T-cell (primary cell): Measurements from ENCODE around the gene TMOD4. TPM values are rescaled to one million over a fixed set of nuclear protein-coding genes. Genes with fewer than 3 reads are reported as not detected.

Experiments used
- ATAC-seq, 4 experiments: fragments of 200-7000 bp in 3 of 4; fragments of 150-1000 bp in 1 of 4; cut with Tn5 transposase; replicated peaks in 1 of 4; 1 replicate in 3 of 4; 2 replicates in 1 of 4; pipeline ENCODE4 v1.10.0; 2021; ENCODE audit warnings: moderate library complexity in 3 of 4, mild to moderate bottlenecking in 2 of 4, moderate number of reproducible peaks in 1 of 4
- CTCF ChIA-PET, 2 donors: fragments of 300-600 bp; sonication (Branson Sonifier 250); formaldehyde crosslinking; loops; one replicate each; lab custom pipeline; 2022; ENCODE audit warnings: antibody characterized with exemption in 2 of 2; lab: Charles Lee
- POLR2A ChIA-PET, 2 donors: fragments of 300-600 bp; sonication (Branson Sonifier 250); formaldehyde crosslinking; loops; one replicate each; lab custom pipeline; 2022; ENCODE audit warnings: antibody characterized with exemption in 2 of 2; lab: Charles Lee
- DNase-seq, 35 experiments: peaks; one replicate each; pipeline versions ENCODE4 v3.0.0 to v3.0.0-alpha.2; 2013 to 2023
- H3K27ac ChIP-seq: one replicate; pipeline ENCODE4 v1.5.1; 2013; ENCODE audit warnings: low read length
- H3K27me3 ChIP-seq, 2 experiments: replicated peaks in 1 of 2; 1 replicate in 1 of 2; 2 replicates in 1 of 2; pipeline versions ENCODE4 v1.6.1 to v1.7.0; 2013; ENCODE audit warnings: low read length in 1 of 2, mixed read lengths in 1 of 2; ENCODE audit not compliant: control insufficient read depth in 2 of 2, insufficient read depth in 2 of 2; ENCODE audit errors: extremely low read depth in 1 of 2
- H3K36me3 ChIP-seq, 2 donors: 1 replicate in 1 of 2; 2 replicates in 1 of 2; pipeline versions ENCODE4 v1.6.1 to v1.7.0; 2013; ENCODE audit warnings: low read length in 1 of 2; ENCODE audit not compliant: control insufficient read depth in 2 of 2, insufficient read depth in 1 of 2; ENCODE audit errors: extremely low read depth in 1 of 2
- H3K4me1 ChIP-seq, 2 experiments: 1 replicate in 1 of 2; 2 replicates in 1 of 2; pipeline versions ENCODE4 v1.6.1 to v1.7.0; 2013; ENCODE audit warnings: low read length in 2 of 2, mixed read lengths in 1 of 2; ENCODE audit not compliant: insufficient read depth in 2 of 2, control insufficient read depth in 1 of 2; ENCODE audit errors: extremely low read depth in 1 of 2
- H3K4me3 ChIP-seq, 2 donors: 1 replicate in 1 of 2; 2 replicates in 1 of 2; pipeline versions ENCODE4 v1.5.1 to v1.7.0; 2013; ENCODE audit warnings: mild to moderate bottlenecking in 2 of 2, low read length in 1 of 2, moderate library complexity in 1 of 2; ENCODE audit not compliant: control insufficient read depth in 1 of 2; ENCODE audit errors: extremely low read depth in 1 of 2
- H3K9me3 ChIP-seq: 2 replicates; pipeline ENCODE4 v1.7.0; 2013
- H3K27ac Mint-ChIP-seq, 2 donors: one replicate each; pipeline ENCODE4 v1.8.0; 2020 to 2021; ENCODE audit warnings: mild to moderate bottlenecking in 2 of 2, mixed read lengths in 2 of 2
- H3K27me3 Mint-ChIP-seq, 2 donors: one replicate each; pipeline ENCODE4 v1.8.0; 2021 to 2022; ENCODE audit warnings: mixed read lengths in 2 of 2
- H3K36me3 Mint-ChIP-seq: one replicate; pipeline ENCODE4 v1.8.0; 2021; ENCODE audit warnings: mixed read lengths
- H3K4me1 Mint-ChIP-seq, 3 donors: one replicate each; pipeline ENCODE4 v1.8.0; 2020 to 2022; ENCODE audit warnings: mixed read lengths in 3 of 3, mild to moderate bottlenecking in 1 of 3
- H3K4me3 Mint-ChIP-seq, 3 donors: one replicate each; pipeline ENCODE4 v1.8.0; 2020 to 2022; ENCODE audit warnings: mild to moderate bottlenecking in 3 of 3, mixed read lengths in 3 of 3, moderate library complexity in 3 of 3
- H3K9me3 Mint-ChIP-seq, 3 donors: one replicate each; pipeline ENCODE4 v1.8.0; 2020 to 2022; ENCODE audit warnings: mixed read lengths in 3 of 3
- WGBS: methylation state at CpG from one replicate; pipeline ENCODE4 v1.1.5; 2013; ENCODE audit warnings: missing lambda C conversion rate; ENCODE audit not compliant: insufficient coverage; 5-methylcytosine and 5-hydroxymethylcytosine counted together
- total RNA-seq, 35 experiments: library from RNA in 6 of 35; stranded (reverse) in 6 of 35; fragments of 120-200 nt in 1 of 35; gene quantifications; one replicate each; pipeline versions ENCODE4 v1.2.1 to v1.2.4 and lab custom pipeline; 2013 to 2026

Gene TMOD4
- total RNA-seq, 5 donors from 2014 or later (not counting 1 experiment from before 2014, with no cell fraction given) = 1.9 to 6.2 (median 5.3) TPM

DNA sequence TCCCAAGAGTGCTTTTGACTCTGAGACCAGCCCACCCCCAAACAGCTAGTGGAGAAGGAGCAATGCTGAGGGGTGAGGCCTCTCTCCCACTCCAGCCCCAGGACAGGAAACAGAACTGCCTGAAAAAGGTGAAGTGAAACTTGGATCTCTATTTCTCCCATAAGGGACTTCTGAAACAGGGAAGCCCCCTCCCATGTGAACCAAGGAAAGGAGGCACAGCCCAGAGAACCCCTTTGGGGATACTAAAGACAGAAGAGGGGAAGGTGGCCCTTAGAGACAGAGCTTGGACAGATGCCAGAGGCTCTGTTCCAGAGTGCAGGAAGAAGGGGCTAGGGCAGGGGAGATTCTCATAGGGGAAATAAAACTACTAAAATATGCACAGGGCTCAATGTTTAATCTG lies 16.4 kb downstream of the TMOD4 start:
- ATAC-seq (no peak), DNase-seq (no peak)
- no peaks in the 10 kb centered on the region for H3K27me3 Mint-ChIP-seq
- Histone ChIP-seq H3K4me1 (peaks cover 42 to 58% of the 10 kb centered on the region in 2 experiments), H3K27me3 (no peaks in the 10 kb centered on the region), H3K4me3 (peak overlapping the region in 1 of 2 donors; percentile 25), H3K36me3 (peaks cover 0 to 37% of the 10 kb centered on the region in 2 donors), H3K9me3 (no peaks in the 10 kb centered on the region), H3K27ac (peak overlapping the region; percentile 48)
- CTCF ChIA-PET = interaction anchor here (1.4 to 3.4 kb wide), 3 partner anchors 60 to 135 kb away, joined by 3 to 29 read pairs (median 10); no protein-coding TSS in a partner anchor
- H3K36me3 Mint-ChIP-seq = peaks cover 30% of the 10 kb centered on the region
- H3K4me3 Mint-ChIP-seq = peak overlapping the region; percentile 61 to 100 (median 99)
- H3K9me3 Mint-ChIP-seq = no peaks in the 10 kb centered on the region
- peaks cover 62 to 83% (median 75%) of the 10 kb centered on the region in 3 donors for H3K4me1 Mint-ChIP-seq
- POLR2A ChIA-PET = no interaction called here
- H3K27ac Mint-ChIP-seq = peak overlapping the region; percentile 97 to 100

DNA sequence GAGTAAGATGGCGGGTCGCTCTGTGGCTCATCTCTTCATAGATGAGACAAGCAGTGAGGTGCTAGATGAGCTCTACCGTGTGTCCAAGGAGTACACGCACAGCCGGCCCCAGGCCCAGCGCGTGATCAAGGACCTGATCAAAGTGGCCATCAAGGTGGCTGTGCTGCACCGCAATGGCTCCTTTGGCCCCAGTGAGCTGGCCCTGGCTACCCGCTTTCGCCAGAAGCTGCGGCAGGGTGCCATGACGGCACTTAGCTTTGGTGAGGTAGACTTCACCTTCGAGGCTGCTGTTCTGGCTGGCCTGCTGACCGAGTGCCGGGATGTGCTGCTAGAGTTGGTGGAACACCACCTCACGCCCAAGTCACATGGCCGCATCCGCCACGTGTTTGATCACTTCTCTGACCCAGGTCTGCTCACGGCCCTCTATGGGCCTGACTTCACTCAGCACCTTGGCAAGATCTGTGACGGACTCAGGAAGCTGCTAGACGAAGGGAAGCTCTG lies 17.0 kb downstream of the TMOD4 start:
- Mint-ChIP-seq H3K27me3 (no peaks in the 10 kb centered on the region), H3K4me1 (peaks cover 59 to 78% (median 71%) of the 10 kb centered on the region in 3 donors), H3K27ac (peak overlapping the region; percentile 97 to 100), H3K36me3 (peaks cover 27% of the 10 kb centered on the region), H3K4me3 (peak overlapping the region; percentile 99 to 100 (median 100)), H3K9me3 (no peaks in the 10 kb centered on the region)
- no peaks in the 10 kb centered on the region for H3K9me3 ChIP-seq
- H3K4me1 ChIP-seq = peaks cover 39 to 58% of the 10 kb centered on the region in 2 experiments
- peak overlapping the region; percentile 48 for H3K27ac ChIP-seq
- CTCF ChIA-PET = interaction anchor here (1.4 to 3.4 kb wide), 3 partner anchors 59 to 134 kb away, joined by 3 to 29 read pairs (median 10); no protein-coding TSS in a partner anchor
- no peaks in the 10 kb centered on the region for H3K27me3 ChIP-seq
- POLR2A ChIA-PET = no interaction called here
- H3K36me3 ChIP-seq = peaks cover 0 to 37% of the 10 kb centered on the region in 2 donors
- DNase-seq (no peak), ATAC-seq (no peak)
- H3K4me3 ChIP-seq = peak overlapping the region; percentile 25 to 89
- 91% methylated on average over 17 of the region's 22 CpGs for WGBS

DNA sequence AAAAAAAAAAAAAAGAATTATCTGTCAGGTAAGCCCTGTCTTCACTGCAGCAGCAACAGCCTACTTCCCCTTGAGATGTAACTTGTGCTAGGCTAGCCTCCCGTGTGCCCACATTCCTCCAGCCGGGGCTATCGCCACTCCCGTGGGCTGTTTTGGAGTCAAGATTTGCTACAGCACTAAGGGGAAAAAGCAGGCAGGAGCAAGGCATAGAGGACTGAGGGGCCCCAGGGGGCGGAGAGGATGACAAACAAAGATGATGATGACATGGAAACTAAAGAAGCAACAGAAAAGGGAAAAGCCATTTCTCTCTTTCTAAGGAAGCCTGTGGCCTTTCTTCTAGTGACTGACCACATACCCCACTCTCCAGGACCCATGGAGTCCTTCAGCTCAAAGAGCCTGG lies 17.5 kb downstream of the TMOD4 start:
- peak overlapping the region; percentile 7 to 89 for H3K4me3 ChIP-seq
- H3K36me3 Mint-ChIP-seq = peaks cover 27% of the 10 kb centered on the region
- WGBS = 38% methylated on average over 1 of the region's 5 CpGs
- no peaks in the 10 kb centered on the region for H3K9me3 ChIP-seq
- H3K27ac ChIP-seq = peak overlapping the region; percentile 48
- ChIA-PET CTCF (interaction anchor here (0.6 to 5.1 kb wide), 4 partner anchors 15 to 134 kb away, joined by 3 to 144 read pairs (median 16); no protein-coding TSS in a partner anchor), POLR2A (interaction anchor here in 1 of 2 donors (0.7 kb wide), 1 partner anchor 391 kb away, joined by 7 read pairs; no protein-coding TSS in a partner anchor)
- DNase-seq (peak in 1 of 35 experiments; percentile 9), ATAC-seq (no peak)
- no peaks in the 10 kb centered on the region for H3K9me3 Mint-ChIP-seq
- H3K4me3 Mint-ChIP-seq = peak overlapping the region; percentile 99 to 100 (median 100)
- H3K27me3 Mint-ChIP-seq = no peaks in the 10 kb centered on the region
- H3K4me1 ChIP-seq = peaks cover 39 to 53% of the 10 kb centered on the region in 2 experiments
- H3K27me3 ChIP-seq = no peaks in the 10 kb centered on the region
- peaks cover 59 to 77% (median 71%) of the 10 kb centered on the region in 3 donors for H3K4me1 Mint-ChIP-seq
- peak overlapping the region; percentile 97 to 100 for H3K27ac Mint-ChIP-seq
- H3K36me3 ChIP-seq = peaks cover 0 to 37% of the 10 kb centered on the region in 2 donors

DNA sequence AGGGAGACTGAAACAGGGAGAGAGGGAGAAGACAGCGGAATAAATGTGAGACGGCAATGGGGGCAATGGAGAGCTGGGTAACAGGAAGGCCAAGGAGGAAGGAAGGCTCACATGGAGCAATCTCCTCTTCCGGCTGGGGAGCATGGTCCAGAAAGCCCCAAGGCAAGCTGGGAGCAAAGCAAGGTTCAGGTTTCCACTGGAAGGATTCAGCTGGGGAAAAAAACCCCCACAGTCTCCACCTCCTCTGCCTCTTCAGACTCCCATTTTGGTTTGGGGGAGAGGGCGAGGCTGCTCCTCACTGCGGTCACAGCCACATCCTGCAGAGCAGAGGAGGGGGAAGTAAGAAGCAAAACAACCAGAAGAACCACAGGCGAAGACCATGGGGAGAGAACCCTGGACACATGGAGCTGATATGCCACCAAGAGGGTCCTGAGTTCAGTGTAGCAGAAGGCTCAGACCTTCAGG lies 18.7 kb downstream of the TMOD4 start:
- Histone ChIP-seq H3K27me3 (no peaks in the 10 kb centered on the region), H3K9me3 (no peaks in the 10 kb centered on the region), H3K36me3 (peaks cover 0 to 27% of the 10 kb centered on the region in 2 donors), H3K27ac (peak overlapping the region; percentile 68), H3K4me1 (peaks cover 39 to 53% of the 10 kb centered on the region in 2 experiments), H3K4me3 (peak overlapping the region; percentile 89 to 97)
- no peaks in the 10 kb centered on the region for H3K27me3 Mint-ChIP-seq
- peaks cover 27% of the 10 kb centered on the region for H3K36me3 Mint-ChIP-seq
- H3K27ac Mint-ChIP-seq = peak overlapping the region; percentile 97 to 100
- H3K9me3 Mint-ChIP-seq = no peaks in the 10 kb centered on the region
- peaks cover 50 to 66% (median 63%) of the 10 kb centered on the region in 3 donors for H3K4me1 Mint-ChIP-seq
- 4% methylated on average over 5 of the region's 6 CpGs for WGBS
- POLR2A ChIA-PET = interaction anchor here in 1 of 2 donors (0.6 kb wide), 1 partner anchor 734 kb away, joined by 3 read pairs; no protein-coding TSS in a partner anchor
- CTCF ChIA-PET = interaction anchor here (0.5 to 5.1 kb wide), 15 partner anchors 9 to 241 kb away, joined by 3 to 144 read pairs (median 5); partner anchors contain the start of genes GABPB2 (in 1 of the 2), LYSMD1 (in 1 of the 2), MINDY1 (in 1 of the 2) and PSMD4 (in 1 of the 2)
- H3K4me3 Mint-ChIP-seq = peak overlapping the region; percentile 99 to 100 (median 100)
- DNase-seq (peak in 34 of 35 experiments; percentile 28 to 74 (median 50)), ATAC-seq (peak; percentile 58 to 78 (median 72))

DNA sequence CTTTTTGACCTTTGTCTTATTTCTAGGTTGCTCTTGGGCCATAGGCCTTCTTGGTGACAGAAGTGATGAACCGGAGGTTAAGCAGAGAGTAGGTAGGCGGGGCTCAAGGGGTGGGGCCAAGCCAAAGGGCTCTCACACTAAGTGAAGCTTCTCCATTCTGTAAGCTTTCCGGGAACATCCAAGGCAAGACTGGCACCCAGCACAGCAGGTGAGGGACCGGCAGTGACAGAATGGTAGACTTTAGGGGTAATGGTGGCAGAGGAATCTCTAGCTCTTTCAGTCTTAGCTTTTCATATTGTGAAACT lies 19.3 kb downstream of the TMOD4 start, which contains the start of gene TNFAIP8L2:
Gene TNFAIP8L2, plus strand, starts transcription at position 135 of the 305 bp plus-strand sequence. CDS start 2,049 bp downstream, outside the sequence.
- H3K27ac ChIP-seq = peak within 1 kb of the TSS; percentile 68
- ChIA-PET CTCF (interaction anchor here (0.5 to 5.1 kb wide), 16 partner anchors 10 to 240 kb away, joined by 3 to 144 read pairs (median 4); partner anchors contain the start of genes GABPB2 (in 1 of the 2), LYSMD1 (in 1 of the 2), MINDY1 (in 1 of the 2) and PSMD4 (in 1 of the 2)), POLR2A (interaction anchor here in 1 of 2 donors (0.5 to 0.6 kb wide), 2 partner anchors 36 to 125 kb away, joined by 3 to 4 read pairs; partner anchors contain the start of gene ZNF687)
- H3K36me3 ChIP-seq = peaks cover 0 to 23% of the 10 kb centered on the region in 2 donors
- H3K9me3 Mint-ChIP-seq = no peaks in the 10 kb centered on the region
- H3K9me3 ChIP-seq = no peaks in the 10 kb centered on the region
- no peaks in the 10 kb centered on the region for H3K27me3 Mint-ChIP-seq
- ATAC-seq (peak; percentile 81 to 88 (median 85)), DNase-seq (peak; percentile 37 to 82 (median 67))
- WGBS = 0% methylated on average over 4 of the region's 4 CpGs
- H3K4me1 ChIP-seq = peaks cover 35 to 49% of the 10 kb centered on the region in 2 experiments
- H3K36me3 Mint-ChIP-seq = peaks cover 20% of the 10 kb centered on the region
- peak within 1 kb of the TSS; percentile 97 to 100 for H3K27ac Mint-ChIP-seq
- H3K4me1 Mint-ChIP-seq = peaks cover 44 to 60% (median 57%) of the 10 kb centered on the region in 3 donors
- peak within 1 kb of the TSS; percentile 99 to 100 (median 100) for H3K4me3 Mint-ChIP-seq
- peak within 1 kb of the TSS; percentile 89 to 97 for H3K4me3 ChIP-seq
- no peaks in the 10 kb centered on the region for H3K27me3 ChIP-seq

DNA sequence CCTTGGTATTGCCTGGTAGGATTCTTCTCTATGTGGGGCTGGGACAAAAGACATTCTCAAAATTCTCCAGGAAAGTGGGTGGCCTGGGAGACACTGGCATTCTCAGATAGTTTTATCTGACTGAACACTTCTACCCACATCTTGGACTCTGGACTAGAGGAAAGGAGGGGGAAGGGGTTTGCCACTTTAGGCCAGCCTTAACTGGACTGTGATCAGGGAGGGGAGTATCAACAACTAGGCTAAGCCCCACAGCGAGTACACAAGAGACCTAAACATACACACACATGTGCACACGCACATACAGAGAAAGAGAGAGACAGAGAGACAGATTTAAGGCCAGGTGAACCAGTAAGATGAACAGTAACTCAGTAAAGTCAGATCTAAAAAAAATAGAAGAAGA lies 28.1 kb downstream of the TMOD4 start:
- no CpG with 5 or more reads among the region's 2 CpGs for WGBS
- Mint-ChIP-seq H3K9me3 (no peaks in the 10 kb centered on the region), H3K4me3 (peak overlapping the region; percentile 86 to 95 (median 94)), H3K36me3 (no peaks in the 10 kb centered on the region), H3K27ac (no peak overlapping the region), H3K27me3 (no peaks in the 10 kb centered on the region), H3K4me1 (peaks cover 14 to 17% (median 16%) of the 10 kb centered on the region in 3 donors)
- Histone ChIP-seq H3K27ac (no peak overlapping the region), H3K9me3 (no peaks in the 10 kb centered on the region), H3K27me3 (peaks cover 0 to 11% of the 10 kb centered on the region in 2 experiments), H3K4me1 (peaks cover 0 to 23% of the 10 kb centered on the region in 2 experiments), H3K4me3 (no peak overlapping the region), H3K36me3 (no peaks in the 10 kb centered on the region)
- ChIA-PET POLR2A (no interaction called here), CTCF (interaction anchor here in 1 of 2 donors (1.2 to 1.9 kb wide), 2 partner anchors 48 to 123 kb away, joined by 4 to 5 read pairs; no protein-coding TSS in a partner anchor)
- DNase-seq = no peak
- no peak for ATAC-seq
